Measurements from ENCODE around the gene GNG2. TPM values are rescaled to one million over a fixed set of nuclear protein-coding genes. Genes with fewer than 3 reads are reported as not detected.

Gene GNG2
- total RNA-seq, 1 experiment from 2014 or later, result 7.0 TPM

- Mint-ChIP-seq H3K27ac (no peak overlapping the region; a peak in 1 of 7 replicates), H3K4me3 (no peak overlapping the region), H3K4me1 (peaks cover 47 to 53% of the 10 kb centered on the region in 2 experiments), H3K27me3 (ENCODE audit: low read depth) (no peaks in the 10 kb centered on the region; the same call in 1 of the 2 replicates), H3K9me3 (no peaks in the 10 kb centered on the region), H3K36me3 (ENCODE audit: insufficient read depth in 1 of 3, low read depth in 3 of 3) (no peaks in the 10 kb centered on the region; a peak in 1 of 7 replicates)
- Histone ChIP-seq H2BK15ac (ENCODE audit: low read depth, low read length) (no peak overlapping the region), H2BK20ac (ENCODE audit: low read depth, low read length, poor library complexity, severe bottlenecking) (no peak overlapping the region), H4K20me1 (ENCODE audit: control insufficient read depth, insufficient read depth, insufficient read length) (no peaks in the 10 kb centered on the region), H2AK5ac (ENCODE audit: insufficient read length, low read length) (no peak overlapping the region), H3K14ac (ENCODE audit: insufficient read depth, low read length) (no peak overlapping the region), H2BK5ac (ENCODE audit: insufficient read length, low read length) (no peak overlapping the region), H3K23me2 (ENCODE audit: insufficient read length, low read depth, low read length, poor library complexity, severe bottlenecking) (no peaks in the 10 kb centered on the region), H3K9me3 (ENCODE audit: control insufficient read depth, low read depth, low read length) (no peaks in the 10 kb centered on the region), H4K8ac (replicated peaks; ENCODE audit: insufficient read length, low read depth, low read length) (no peak overlapping the region), H2BK120ac (ENCODE audit: low read depth, low read length, poor library complexity, severe bottlenecking) (no peak overlapping the region), H3K79me2 (ENCODE audit: insufficient read depth, low read length) (no peaks in the 10 kb centered on the region), H3K9ac (ENCODE audit: extremely low read depth, insufficient read length, low read length) (no peak overlapping the region), H3K23ac (ENCODE audit: insufficient read length, low read depth, low read length) (no peak overlapping the region), H3K18ac (ENCODE audit: insufficient read length, low read depth, low read length) (no peak overlapping the region), H3K56ac (ENCODE audit: insufficient read length, low read depth, low read length) (no peak overlapping the region), H3K27ac (ENCODE audit: insufficient read length, low read depth, low read length) (no peak overlapping the region), H3K27me3 (ENCODE audit: insufficient read depth, low read length) (no peaks in the 10 kb centered on the region), H4K5ac (ENCODE audit: insufficient read length, low read depth, low read length) (no peak overlapping the region), H4K91ac (ENCODE audit: insufficient read length, low read depth, low read length) (no peak overlapping the region), H3K79me1 (ENCODE audit: insufficient read depth, low read depth, low read length, poor library complexity, severe bottlenecking) (no peaks in the 10 kb centered on the region), H2BK12ac (ENCODE audit: insufficient read length, low read depth, low read length) (no peak overlapping the region), H3T11ph (ENCODE audit: low read length) (no peak overlapping the region), H3K4ac (ENCODE audit: low read depth, low read length) (no peak overlapping the region), H3K4me1 (ENCODE audit: insufficient read depth, low read length) (peaks cover 7% of the 10 kb centered on the region; the same call in 1 of the 2 replicates), H3K4me2 (ENCODE audit: insufficient read depth, insufficient read length, low read length) (no peak overlapping the region), H2AFZ (ENCODE audit: low read length) (no peak overlapping the region)
- TF ChIP-seq, protein P1, sequence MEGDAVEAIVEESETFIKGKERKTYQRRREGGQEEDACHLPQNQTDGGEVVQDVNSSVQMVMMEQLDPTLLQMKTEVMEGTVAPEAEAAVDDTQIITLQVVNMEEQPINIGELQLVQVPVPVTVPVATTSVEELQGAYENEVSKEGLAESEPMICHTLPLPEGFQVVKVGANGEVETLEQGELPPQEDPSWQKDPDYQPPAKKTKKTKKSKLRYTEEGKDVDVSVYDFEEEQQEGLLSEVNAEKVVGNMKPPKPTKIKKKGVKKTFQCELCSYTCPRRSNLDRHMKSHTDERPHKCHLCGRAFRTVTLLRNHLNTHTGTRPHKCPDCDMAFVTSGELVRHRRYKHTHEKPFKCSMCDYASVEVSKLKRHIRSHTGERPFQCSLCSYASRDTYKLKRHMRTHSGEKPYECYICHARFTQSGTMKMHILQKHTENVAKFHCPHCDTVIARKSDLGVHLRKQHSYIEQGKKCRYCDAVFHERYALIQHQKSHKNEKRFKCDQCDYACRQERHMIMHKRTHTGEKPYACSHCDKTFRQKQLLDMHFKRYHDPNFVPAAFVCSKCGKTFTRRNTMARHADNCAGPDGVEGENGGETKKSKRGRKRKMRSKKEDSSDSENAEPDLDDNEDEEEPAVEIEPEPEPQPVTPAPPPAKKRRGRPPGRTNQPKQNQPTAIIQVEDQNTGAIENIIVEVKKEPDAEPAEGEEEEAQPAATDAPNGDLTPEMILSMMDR (conservative IDR thresholded peaks at IDR 0.05), result no peak
- no peak for DNase-seq
- no CpG with 5 or more reads among the region's 4 CpGs for WGBS (ENCODE audit: extremely low coverage, insufficient read length, low lambda C conversion rate)
Observed at GRCh38 chr14:52018252-52018651, 157.8 kb downstream of the GNG2 start.
